Central memory CD8-positive, alpha-beta T cell (primary cell): Measurements from ENCODE around the gene SPDEF.

Experiments
- ATAC-seq: fragments of 150-1000 bp; cut with Tn5 transposase; replicated peaks from 2 replicates; pipeline ENCODE4 v1.10.0; 2022; ENCODE audit warnings: mild to moderate bottlenecking, moderate FRiP score, moderate number of reproducible peaks; ENCODE audit not compliant: poor library complexity, severe bottlenecking; ENCODE audit errors: extremely low read depth
- DNase-seq, 2 donors: peaks; one replicate each; pipeline ENCODE4 v3.0.0; 2021; ENCODE audit warnings: low spot score in 2 of 2
- H3K27ac Mint-ChIP-seq: one replicate; pipeline ENCODE4 v1.8.0; 2022; ENCODE audit warnings: low read depth, mild to moderate bottlenecking, moderate library complexity, mixed read lengths
- H3K27me3 Mint-ChIP-seq: one replicate; pipeline ENCODE4 v1.8.0; 2022; ENCODE audit warnings: mixed read lengths
- H3K36me3 Mint-ChIP-seq: one replicate; pipeline ENCODE4 v1.8.0; 2022; ENCODE audit warnings: mild to moderate bottlenecking, moderate library complexity, mixed read lengths; ENCODE audit not compliant: insufficient read depth
- H3K4me1 Mint-ChIP-seq: one replicate; pipeline ENCODE4 v1.8.0; 2022; ENCODE audit warnings: mixed read lengths
- H3K4me3 Mint-ChIP-seq: one replicate; pipeline ENCODE4 v1.8.0; 2022; ENCODE audit warnings: mild to moderate bottlenecking, moderate library complexity, mixed read lengths
- H3K9me3 Mint-ChIP-seq: one replicate; pipeline ENCODE4 v1.8.0; 2022; ENCODE audit warnings: mixed read lengths

Gene SPDEF

DNA sequence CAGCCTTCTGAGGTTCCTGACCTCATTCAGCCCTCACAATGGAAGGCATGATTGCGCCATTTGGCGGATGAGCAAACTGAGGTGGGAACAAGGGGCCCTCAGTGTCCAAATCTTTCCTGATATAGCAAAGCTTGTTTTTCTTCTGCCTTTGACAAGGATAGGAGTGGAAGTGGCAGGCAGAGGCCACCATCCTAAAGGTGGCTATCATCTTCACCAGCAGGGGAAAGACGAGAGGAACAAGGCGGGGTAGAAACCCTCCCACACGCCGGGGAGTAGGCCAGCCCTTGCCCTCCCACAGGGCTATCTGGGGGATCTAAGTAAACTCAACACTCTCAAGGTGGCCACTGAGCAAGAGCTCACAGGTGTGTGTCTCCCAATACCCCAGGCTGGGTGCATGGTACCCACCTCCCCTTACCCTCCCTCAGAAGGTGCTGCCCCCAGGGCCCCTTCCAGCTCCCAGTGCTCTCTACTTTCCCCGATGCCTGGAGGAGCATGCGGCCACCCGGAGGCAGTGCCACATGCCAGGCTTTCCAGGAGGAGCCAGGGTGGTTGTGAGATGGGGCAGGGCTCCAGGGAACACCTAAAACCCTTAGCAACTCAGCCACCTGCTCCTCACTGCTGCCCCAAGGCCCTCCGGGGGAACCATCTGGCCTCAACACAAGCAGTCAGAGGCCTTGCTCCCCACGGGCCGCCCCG is 11.2 kb downstream of the SPDEF start:
- H3K36me3 Mint-ChIP-seq, result no peaks in the 10 kb centered on the region

GRCh38 chr6:34544052-34544604 is 12.0 kb downstream of the SPDEF start:
- no peak overlapping the region for H3K27ac Mint-ChIP-seq
- no peaks in the 10 kb centered on the region for H3K4me1 Mint-ChIP-seq
- no peaks in the 10 kb centered on the region for H3K36me3 Mint-ChIP-seq
- ATAC-seq, result no peak
- H3K4me3 Mint-ChIP-seq, result no peak overlapping the region
- H3K9me3 Mint-ChIP-seq, result no peaks in the 10 kb centered on the region
- DNase-seq, result no peak
- no peaks in the 10 kb centered on the region for H3K27me3 Mint-ChIP-seq

More for the DNA sequence above, 11.2 kb downstream of the SPDEF start:
- Mint-ChIP-seq H3K4me3 (no peak overlapping the region), H3K27me3 (no peaks in the 10 kb centered on the region), H3K4me1 (no peaks in the 10 kb centered on the region), H3K27ac (no peak overlapping the region), H3K9me3 (no peaks in the 10 kb centered on the region)
- no peak for DNase-seq
- ATAC-seq, result no peak

GRCh38 chr6:34543421-34543820 is 12.7 kb downstream of the SPDEF start:
- Mint-ChIP-seq H3K27ac (no peak overlapping the region), H3K27me3 (no peaks in the 10 kb centered on the region)

DNA sequence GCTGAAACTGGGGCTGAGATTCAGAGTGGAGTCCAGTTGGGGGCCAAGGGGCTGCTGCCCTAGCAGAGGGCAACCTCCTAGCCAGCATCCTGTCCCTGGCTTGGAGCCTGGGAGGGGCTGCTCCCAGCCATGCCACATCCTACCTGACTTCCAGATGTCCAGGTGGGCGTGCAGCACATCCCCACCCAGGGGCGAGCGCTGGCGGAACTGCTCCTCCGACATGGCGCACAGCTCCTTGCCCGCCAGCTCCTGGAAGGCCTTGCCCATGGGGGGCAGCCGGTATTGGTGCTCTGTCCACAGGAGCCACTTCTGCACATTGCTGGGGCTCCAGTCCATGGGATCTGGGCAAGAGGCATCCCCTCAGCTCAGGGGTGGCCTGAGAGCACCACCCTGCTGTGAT is 15.3 kb downstream of the SPDEF start:
- ATAC-seq, result no peak
- Mint-ChIP-seq H3K27me3 (no peaks in the 10 kb centered on the region), H3K27ac (no peak overlapping the region), H3K4me3 (no peak overlapping the region), H3K9me3 (no peaks in the 10 kb centered on the region), H3K36me3 (no peaks in the 10 kb centered on the region), H3K4me1 (no peaks in the 10 kb centered on the region)
- no peak for DNase-seq

More at GRCh38 chr6:34543421-34543820, 12.7 kb downstream of the SPDEF start:
- ATAC-seq (no peak), DNase-seq (no peak)
- no peaks in the 10 kb centered on the region for H3K4me1 Mint-ChIP-seq
- H3K9me3 Mint-ChIP-seq, result no peaks in the 10 kb centered on the region
- H3K36me3 Mint-ChIP-seq, result no peaks in the 10 kb centered on the region
- H3K4me3 Mint-ChIP-seq, result no peak overlapping the region

DNA sequence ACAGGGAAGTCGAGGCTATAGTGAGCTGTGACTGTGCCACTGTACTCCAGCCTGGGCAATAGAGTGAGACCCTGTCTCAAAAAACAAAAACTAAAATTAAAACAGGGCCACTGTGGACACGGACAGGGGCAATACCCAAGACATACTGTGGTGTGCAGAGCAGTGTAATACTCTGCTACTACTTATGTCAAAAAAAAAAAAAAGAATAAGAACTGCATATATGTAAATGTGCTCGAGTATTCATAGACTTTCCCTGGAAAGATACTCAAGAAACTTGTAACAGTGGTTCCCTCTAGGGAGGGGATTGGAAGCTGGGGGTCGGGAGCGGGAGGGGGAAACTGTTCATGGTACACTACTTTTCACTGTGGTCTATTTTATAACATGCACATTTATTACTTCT is 15.9 kb downstream of the SPDEF start:
- H3K27me3 Mint-ChIP-seq, result no peaks in the 10 kb centered on the region
- no peaks in the 10 kb centered on the region for H3K4me1 Mint-ChIP-seq
- no peak for DNase-seq
- no peaks in the 10 kb centered on the region for H3K9me3 Mint-ChIP-seq
- H3K36me3 Mint-ChIP-seq, result no peaks in the 10 kb centered on the region
- H3K27ac Mint-ChIP-seq, result no peak overlapping the region
- ATAC-seq, result no peak
- H3K4me3 Mint-ChIP-seq, result no peak overlapping the region

DNA sequence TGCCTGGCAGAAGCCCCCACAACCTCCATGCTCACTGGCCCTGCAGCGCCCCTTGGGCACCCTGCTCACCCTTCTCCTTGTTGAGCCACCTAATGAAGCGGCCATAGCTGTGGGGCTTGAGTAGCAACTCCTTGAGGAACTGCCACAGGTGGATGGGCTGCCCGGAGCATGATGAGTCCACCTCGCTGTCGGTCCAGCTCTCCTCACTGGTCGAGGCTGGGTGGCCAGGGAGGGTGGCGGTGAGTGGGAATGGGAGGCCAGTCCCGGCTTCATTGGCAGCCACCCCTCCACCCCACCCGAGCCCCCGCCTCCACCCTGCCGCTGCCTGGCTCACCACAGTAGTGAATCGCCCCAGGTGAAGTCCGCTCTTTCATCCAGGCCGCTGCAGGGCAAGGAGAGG is 16.9 kb downstream of the SPDEF start:
- H3K36me3 Mint-ChIP-seq, result no peaks in the 10 kb centered on the region

DNA sequence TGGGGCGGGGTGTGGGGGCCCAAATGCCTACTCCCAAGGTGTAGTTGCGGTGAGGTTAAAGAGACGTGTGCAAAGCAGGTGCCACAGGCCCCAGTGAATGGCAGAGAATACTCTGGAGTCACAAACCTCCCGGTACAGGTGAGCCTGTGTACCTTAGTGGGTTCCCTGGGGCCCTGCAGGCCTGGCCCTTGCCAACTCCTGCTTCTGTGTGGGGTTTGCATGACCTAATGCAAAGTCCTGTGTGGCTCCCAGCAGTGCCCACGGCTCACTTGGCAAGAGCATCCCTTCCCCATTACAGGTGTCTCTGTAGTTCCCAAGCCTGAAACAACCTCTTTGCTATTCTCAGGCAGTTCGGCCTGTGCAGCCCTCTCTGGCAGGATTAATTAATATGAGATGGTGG is 17.5 kb downstream of the SPDEF start:
- Mint-ChIP-seq H3K4me1 (no peaks in the 10 kb centered on the region), H3K27me3 (no peaks in the 10 kb centered on the region), H3K4me3 (no peak overlapping the region), H3K9me3 (no peaks in the 10 kb centered on the region), H3K36me3 (no peaks in the 10 kb centered on the region), H3K27ac (no peak overlapping the region)
- ATAC-seq (no peak), DNase-seq (no peak)

More for the DNA sequence above, 16.9 kb downstream of the SPDEF start:
- Mint-ChIP-seq H3K9me3 (no peaks in the 10 kb centered on the region), H3K27ac (no peak overlapping the region), H3K27me3 (no peaks in the 10 kb centered on the region), H3K4me3 (no peak overlapping the region), H3K4me1 (no peaks in the 10 kb centered on the region)
- ATAC-seq (no peak), DNase-seq (no peak)

DNA sequence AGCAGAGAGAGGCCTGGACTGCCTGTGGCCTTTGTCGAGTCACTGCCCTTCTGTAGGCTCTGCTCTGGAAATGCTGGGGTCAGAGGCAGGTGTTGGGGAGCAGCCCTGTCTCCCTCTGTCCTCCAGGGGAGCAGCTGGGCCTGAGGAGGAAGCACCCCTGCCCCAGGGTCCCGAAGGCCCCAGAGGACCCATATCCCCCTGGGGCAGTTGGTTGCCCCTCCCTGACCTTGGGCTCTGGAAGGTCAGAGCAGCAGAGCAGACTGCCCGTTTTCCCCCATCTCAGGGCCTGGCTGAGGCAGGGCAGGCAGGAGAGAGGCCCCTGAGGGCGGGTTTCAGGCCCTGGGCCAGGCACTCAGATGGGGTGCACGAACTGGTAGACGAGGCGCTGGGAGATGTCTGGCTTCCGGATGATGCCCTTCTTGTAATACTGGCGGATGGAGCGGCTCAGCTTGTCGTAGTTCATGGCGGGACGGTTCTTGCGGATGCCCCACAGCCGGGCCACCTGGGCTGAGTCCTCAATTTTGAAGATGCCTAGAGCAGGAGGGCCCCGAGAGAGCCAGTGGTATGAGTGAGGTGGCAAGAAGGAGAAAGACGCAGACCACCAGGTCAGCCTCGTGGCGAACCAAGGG is 18.1 kb downstream of the SPDEF start:
- H3K27ac Mint-ChIP-seq, result no peak overlapping the region
- ATAC-seq, result no peak
- H3K4me3 Mint-ChIP-seq, result no peak overlapping the region

GRCh38 chr6:34536959-34537848 is 18.9 kb downstream of the SPDEF start:
- ATAC-seq (no peak), DNase-seq (no peak)
- Mint-ChIP-seq H3K9me3 (no peaks in the 10 kb centered on the region), H3K4me3 (no peak overlapping the region), H3K27ac (no peak overlapping the region), H3K36me3 (peaks cover 2% of the 10 kb centered on the region), H3K27me3 (no peaks in the 10 kb centered on the region), H3K4me1 (no peaks in the 10 kb centered on the region)

More for the DNA sequence above, 18.1 kb downstream of the SPDEF start:
- Mint-ChIP-seq H3K36me3 (no peaks in the 10 kb centered on the region), H3K9me3 (no peaks in the 10 kb centered on the region), H3K4me1 (no peaks in the 10 kb centered on the region), H3K27me3 (no peaks in the 10 kb centered on the region)
- no peak for DNase-seq

- Mint-ChIP-seq H3K36me3 (peaks cover 2% of the 10 kb centered on the region), H3K9me3 (no peaks in the 10 kb centered on the region), H3K27me3 (no peaks in the 10 kb centered on the region), H3K4me3 (no peak overlapping the region), H3K4me1 (no peaks in the 10 kb centered on the region), H3K27ac (no peak overlapping the region)
- no peak for DNase-seq
- ATAC-seq, result no peak
These were observed 19.7 kb downstream of the SPDEF start for GRCh38 chr6:34536251-34536958.

DNA sequence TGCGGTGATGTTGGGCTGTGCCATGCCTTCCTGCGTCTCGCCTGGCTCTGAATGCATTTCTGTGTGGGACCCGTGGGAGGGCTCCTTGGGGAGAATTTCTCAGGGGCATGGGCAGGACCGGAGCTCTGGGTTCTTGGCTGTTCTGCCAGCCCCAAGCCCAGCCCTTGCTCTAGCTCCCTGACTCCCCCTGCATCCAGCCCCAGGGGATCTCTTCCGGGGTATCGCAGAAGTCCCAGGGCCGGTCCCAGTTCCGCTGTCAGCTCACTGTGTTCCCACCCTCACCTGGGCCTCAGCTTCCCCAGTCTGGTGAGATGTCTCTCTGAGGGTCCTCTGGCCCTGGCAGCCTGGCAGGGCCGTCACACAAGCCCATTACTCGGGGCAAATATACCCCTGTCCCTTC is 20.5 kb downstream of the SPDEF start:
- DNase-seq (no peak), ATAC-seq (no peak)
- no peak overlapping the region for H3K4me3 Mint-ChIP-seq
- no peaks in the 10 kb centered on the region for H3K27me3 Mint-ChIP-seq
- H3K9me3 Mint-ChIP-seq, result no peaks in the 10 kb centered on the region
- no peak overlapping the region for H3K27ac Mint-ChIP-seq
- H3K36me3 Mint-ChIP-seq, result peaks cover 2% of the 10 kb centered on the region
- H3K4me1 Mint-ChIP-seq, result no peaks in the 10 kb centered on the region

GRCh38 chr6:34535199-34535598 is 20.9 kb downstream of the SPDEF start:
- Mint-ChIP-seq H3K36me3 (peaks cover 2% of the 10 kb centered on the region), H3K9me3 (no peaks in the 10 kb centered on the region), H3K4me3 (no peak overlapping the region), H3K27ac (no peak overlapping the region), H3K27me3 (no peaks in the 10 kb centered on the region), H3K4me1 (no peaks in the 10 kb centered on the region)
- ATAC-seq (no peak), DNase-seq (no peak)
